GM18909 (cell line): ENCODE data around the gene CRTAC1.

Experiments
- ATAC-seq: cut with Tn5 transposase; IDR thresholded peaks from one replicate; pipeline ENCODE4 v1.9.1; 2021; ENCODE audit warnings: mild to moderate bottlenecking; ENCODE audit not compliant: unreplicated experiment, poor library complexity

The CRTAC1 gene

GRCh38 chr10:97904576-97904975 lies 125.8 kb downstream of the CRTAC1 start:
- ATAC-seq, result no peak

- no peak for ATAC-seq
These were observed 126.4 kb downstream of the CRTAC1 start for GRCh38 chr10:97904018-97904381.

GRCh38 chr10:97903128-97904017 lies 127.0 kb downstream of the CRTAC1 start:
- ATAC-seq, result no peak

GRCh38 chr10:97901381-97901780 lies 129.0 kb downstream of the CRTAC1 start:
- no peak for ATAC-seq

- no peak for ATAC-seq
These were observed 132.0 kb downstream of the CRTAC1 start for GRCh38 chr10:97898429-97898828.

- ATAC-seq, result no peak
These were observed 133.6 kb downstream of the CRTAC1 start for GRCh38 chr10:97896756-97897358.

GRCh38 chr10:97895915-97896314 lies 134.5 kb downstream of the CRTAC1 start:
- ATAC-seq, result no peak

- ATAC-seq, result no peak
These were observed 135.3 kb downstream of the CRTAC1 start for GRCh38 chr10:97895084-97895483.

- no peak for ATAC-seq
These were observed 136.3 kb downstream of the CRTAC1 start for GRCh38 chr10:97894092-97894491.

- no peak for ATAC-seq
These were observed 137.5 kb downstream of the CRTAC1 start for GRCh38 chr10:97892939-97893338.

- ATAC-seq, result no peak
These were observed 137.9 kb downstream of the CRTAC1 start for GRCh38 chr10:97892506-97892905.

GRCh38 chr10:97891497-97892167 lies 138.8 kb downstream of the CRTAC1 start:
- no peak for ATAC-seq

- ATAC-seq, result no peak
These were observed 140.8 kb downstream of the CRTAC1 start for GRCh38 chr10:97889461-97890265.

- ATAC-seq, result no peak
These were observed 141.7 kb downstream of the CRTAC1 start for GRCh38 chr10:97888641-97889262.

GRCh38 chr10:97888134-97888533 lies 142.3 kb downstream of the CRTAC1 start:
- no peak for ATAC-seq

GRCh38 chr10:97887399-97887798 lies 143.0 kb downstream of the CRTAC1 start:
- no peak for ATAC-seq

GRCh38 chr10:97886286-97886685 lies 144.1 kb downstream of the CRTAC1 start:
- ATAC-seq, result no peak

- no peak for ATAC-seq
These were observed 147.3 kb downstream of the CRTAC1 start for GRCh38 chr10:97883092-97883485.

- ATAC-seq, result no peak
These were observed 148.0 kb downstream of the CRTAC1 start for GRCh38 chr10:97882142-97883091.
